Posterior cingulate gyrus (tissue), 11 donors: ENCODE data around the gene CLDN4.

Experiments
- DNase-seq, 10 donors: peaks; one replicate each; pipeline versions ENCODE4 v3.0.0 to v3.0.0-alpha.2; 2020 to 2021; ENCODE audit warnings: mixed read lengths in 3 of 10
- intact Hi-C: fragments of 100-400 bp; cut with DNase I; formaldehyde crosslinking; loops from one replicate; pipeline ENCODE4 v1.15.1; 2023

Gene CLDN4

GRCh38 chr7:73865738-73866445 lies 35.1 kb downstream of the CLDN4 start:
- DNase-seq = peak in 7 of 10 donors; percentile 26 to 84 (median 40)
- intact Hi-C loops = loop anchor here (2.0 kb wide), 1 partner anchor 161 kb away; no protein-coding TSS in a partner anchor

- intact Hi-C loops = loop anchor here (2.0 kb wide), 1 partner anchor 160 kb away; no protein-coding TSS in a partner anchor
- no peak for DNase-seq
These were observed 35.6 kb downstream of the CLDN4 start for GRCh38 chr7:73866446-73866767.

- DNase-seq = peak in 1 of 10 donors; percentile 63
- intact Hi-C loops = no loop called here
These were observed 38.4 kb downstream of the CLDN4 start for GRCh38 chr7:73869011-73869798.

GRCh38 chr7:73870041-73870492 lies 39.3 kb downstream of the CLDN4 start:
- no peak for DNase-seq
- intact Hi-C loops = no loop called here

- intact Hi-C loops = no loop called here
- DNase-seq = peak in 1 of 10 donors; percentile 72
These were observed 40.6 kb downstream of the CLDN4 start for GRCh38 chr7:73871163-73872011.

- intact Hi-C loops = no loop called here
- DNase-seq = no peak
These were observed 41.5 kb downstream of the CLDN4 start for GRCh38 chr7:73872056-73872908.

- no peak for DNase-seq
- intact Hi-C loops = no loop called here
These were observed 45.6 kb downstream of the CLDN4 start for GRCh38 chr7:73876361-73876760.

- intact Hi-C loops = no loop called here
- peak in 1 of 10 donors; percentile 47 for DNase-seq
These were observed 46.2 kb downstream of the CLDN4 start for GRCh38 chr7:73876973-73877372.

- no peak for DNase-seq
- intact Hi-C loops = no loop called here
These were observed 49.3 kb downstream of the CLDN4 start for GRCh38 chr7:73879977-73880681.

GRCh38 chr7:73880755-73881328 lies 50.0 kb downstream of the CLDN4 start:
- no peak for DNase-seq
- intact Hi-C loops = no loop called here

GRCh38 chr7:73881352-73882046 lies 50.7 kb downstream of the CLDN4 start:
- intact Hi-C loops = no loop called here
- DNase-seq = no peak

- intact Hi-C loops = no loop called here
- no peak for DNase-seq
These were observed 51.2 kb downstream of the CLDN4 start for GRCh38 chr7:73882047-73882402.
